HCT116 (cell line): Measurements from ENCODE around the gene IRGC. TPM values are rescaled to one million over a fixed set of nuclear protein-coding genes. Genes with fewer than 3 reads are reported as not detected.

ENCODE experiments used
- ATAC-seq: fragments of 200-7000 bp; cut with Tn5 transposase; 2 replicates; pipeline ENCODE4 v1.9.1; 2020; ENCODE audit warnings: mild to moderate bottlenecking, moderate library complexity
- BruUV-seq: library from RNA; stranded (reverse); fragments of 400-500 nt; replicated peaks from 2 replicates; lab custom pipeline; 2021; lab: Mats Ljungman, UMichigan
- CTCF ChIA-PET: fragments of 300-600 bp; sonication (Branson Sonifier 250); formaldehyde crosslinking; loops from one replicate; lab custom pipeline; 2021; ENCODE audit warnings: antibody characterized with exemption; lab: Charles Lee
- POLR2A ChIA-PET: fragments of 300-600, 350-600 bp; sonication (Branson Sonifier 250); formaldehyde crosslinking; loops from one replicate; lab custom pipeline; 2021; ENCODE audit warnings: antibody characterized with exemption; lab: Charles Lee
- RAD21 ChIA-PET, 2 experiments: fragments of 300-600 bp; sonication (Branson Sonifier 250); formaldehyde crosslinking; loops; one replicate each; lab custom pipeline; 2023; ENCODE audit warnings: low total read pairs in 2 of 2; ENCODE audit not compliant: uncharacterized antibody in 2 of 2, unreplicated experiment in 2 of 2, low non-redundant PET in 1 of 2; lab: Charles Lee
- DNase-seq: peaks from one replicate; pipeline ENCODE4 v3.0.0-alpha.2; 2010; ENCODE audit warnings: low read depth, low spot score
- H2AFZ ChIP-seq: fragments of 200-600 bp; shearing (Covaris generic), sonication (generic); 2 replicates; pipeline ENCODE4 v1.6.1; 2017; ENCODE audit warnings: low read depth, mixed run types, mixed read lengths, antibody characterized with exemption, low read length; ENCODE audit not compliant: poor library complexity, severe bottlenecking
- H3K27ac ChIP-seq: 2 replicates; pipeline ENCODE4 v1.5.1; 2012; ENCODE audit warnings: low read depth, low read length
- H3K27me3 ChIP-seq: fragments of 200-600 bp; sonication (generic); 2 replicates; pipeline ENCODE4 v1.6.1; 2016; ENCODE audit warnings: mixed run types, low read length, mixed read lengths; ENCODE audit not compliant: insufficient read depth
- H3K36me3 ChIP-seq, 2 experiments: fragments of 200-500 bp in 1 of 2; fragments of 200-600 bp in 1 of 2; sonication (Bioruptor generic) in 1 of 2; sonication (generic) in 1 of 2; 2 replicates each; pipeline versions ENCODE4 v1.5.1 to v1.6.1; 2014 to 2016; ENCODE audit warnings: low read length in 2 of 2, inconsistent platforms in 1 of 2, mixed read lengths in 1 of 2, mixed run types in 1 of 2; ENCODE audit not compliant: insufficient read depth in 2 of 2, control insufficient read depth in 1 of 2
- H3K4me1 ChIP-seq, 2 experiments: fragments of 200-600 bp in 1 of 2; sonication (generic) in 1 of 2; 2 replicates each; pipeline versions ENCODE4 v1.5.1 to v1.6.1; 2012 to 2017; ENCODE audit warnings: low read length in 2 of 2, inconsistent platforms in 1 of 2, mild to moderate bottlenecking in 1 of 2, mixed read lengths in 1 of 2, mixed run types in 1 of 2, moderate library complexity in 1 of 2; ENCODE audit not compliant: insufficient read depth in 2 of 2, control insufficient read depth in 1 of 2
- H3K4me2 ChIP-seq: fragments of 200-600 bp; sonication (generic); 2 replicates; pipeline ENCODE4 v1.6.1; 2017; ENCODE audit warnings: mixed run types, low read length, mixed read lengths
- H3K4me3 ChIP-seq, 2 experiments: fragments of 200-600 bp in 1 of 2; sonication (generic) in 1 of 2; replicated peaks in 1 of 2; 2 replicates each; pipeline ENCODE4 v1.5.1; 2011 to 2016; ENCODE audit warnings: low read length in 2 of 2, control low read depth in 1 of 2, low read depth in 1 of 2, mild to moderate bottlenecking in 1 of 2, mixed read lengths in 1 of 2, mixed run types in 1 of 2
- H3K79me2 ChIP-seq: fragments of 200-600 bp; sonication (generic); 2 replicates; pipeline ENCODE4 v1.6.1; 2017; ENCODE audit warnings: mild to moderate bottlenecking, mixed run types, low read length, moderate library complexity, mixed read lengths; ENCODE audit not compliant: insufficient read depth
- H3K9ac ChIP-seq: fragments of 200-600 bp; sonication (generic); 2 replicates; pipeline ENCODE4 v1.6.1; 2016; ENCODE audit warnings: low read length, mixed read lengths
- H3K9me2 ChIP-seq: fragments of 200-600 bp; sonication (generic), shearing (Covaris generic); 2 replicates; pipeline ENCODE4 v1.6.1; 2017; ENCODE audit warnings: mixed run types, mild to moderate bottlenecking, moderate library complexity; ENCODE audit not compliant: insufficient read depth
- H3K9me3 ChIP-seq, 2 experiments: fragments of 200-500 bp in 1 of 2; fragments of 200-600 bp in 1 of 2; sonication (Bioruptor generic) in 1 of 2; sonication (generic) in 1 of 2; 2 replicates each; pipeline ENCODE4 v1.6.1; 2014 to 2017; ENCODE audit warnings: low read length in 2 of 2, mixed read lengths in 2 of 2, inconsistent platforms in 1 of 2, low read depth in 1 of 2, mild to moderate bottlenecking in 1 of 2, mixed run types in 1 of 2, moderate library complexity in 1 of 2; ENCODE audit not compliant: control insufficient read depth in 1 of 2, insufficient read depth in 1 of 2
- H4K20me1 ChIP-seq: fragments of 200-600 bp; sonication (generic), shearing (Covaris generic); 2 replicates; pipeline ENCODE4 v1.6.1; 2017; ENCODE audit warnings: mixed run types, mild to moderate bottlenecking, moderate library complexity; ENCODE audit not compliant: insufficient read depth
- ATF3 ChIP-seq: IDR thresholded peaks from 2 replicates; pipeline ENCODE4 v1.6.1; 2012
- CBX3 ChIP-seq: IDR thresholded peaks from 2 replicates; pipeline ENCODE4 v1.6.1; 2012; ENCODE audit warnings: low read depth
- CEBPB ChIP-seq: IDR thresholded peaks from 2 replicates; pipeline ENCODE4 v1.6.1; 2012; ENCODE audit warnings: low read depth
- EGR1 ChIP-seq: IDR thresholded peaks from 2 replicates; pipeline ENCODE4 v1.6.1; 2012; ENCODE audit warnings: low read depth
- EZH2 ChIP-seq: fragments of 200-600 bp; sonication (generic); IDR thresholded peaks from 2 replicates; pipeline ENCODE4 v1.6.1; 2017; ENCODE audit warnings: antibody characterized with exemption, mixed run types
- FOSL1 ChIP-seq: IDR thresholded peaks from 2 replicates; pipeline ENCODE4 v1.6.1; 2012; ENCODE audit warnings: low read depth
- JUND ChIP-seq: IDR thresholded peaks from 2 replicates; pipeline ENCODE4 v1.6.1; 2012
- POLR2A ChIP-seq: IDR thresholded peaks from 2 replicates; pipeline ENCODE4 v1.7.0; 2011; ENCODE audit warnings: borderline replicate concordance; ENCODE audit not compliant: insufficient read depth, insufficient read length; ENCODE audit errors: extremely low read depth
- RAD21 ChIP-seq: IDR thresholded peaks from 2 replicates; pipeline ENCODE4 v1.6.1; 2012; ENCODE audit warnings: low read depth, mild to moderate bottlenecking
- REST ChIP-seq: IDR thresholded peaks from 2 replicates; pipeline ENCODE4 v1.6.1; 2012; ENCODE audit warnings: low read depth
- SIN3A ChIP-seq: IDR thresholded peaks from 2 replicates; pipeline ENCODE4 v1.6.1; 2012; ENCODE audit warnings: low read depth
- SP1 ChIP-seq: IDR thresholded peaks from 2 replicates; pipeline ENCODE4 v1.6.1; 2012; ENCODE audit warnings: low read depth
- TCF7L2 ChIP-seq: IDR thresholded peaks from 2 replicates; pipeline ENCODE4 v1.7.0; 2011; ENCODE audit warnings: borderline replicate concordance, inconsistent platforms; ENCODE audit not compliant: insufficient read depth, insufficient read length; ENCODE audit errors: extremely low read depth
- YY1 ChIP-seq: IDR thresholded peaks from 2 replicates; pipeline ENCODE4 v1.6.1; 2011; ENCODE audit warnings: low read length, low read depth, moderate library complexity, mild to moderate bottlenecking; ENCODE audit not compliant: insufficient replicate concordance; ENCODE audit errors: extremely low read depth
- ZBTB33 ChIP-seq: IDR thresholded peaks from 2 replicates; pipeline ENCODE4 v1.6.1; 2011; ENCODE audit warnings: mild to moderate bottlenecking, low read length, moderate library complexity; ENCODE audit not compliant: insufficient replicate concordance; ENCODE audit errors: extremely low read depth
- intact Hi-C: fragments of 100-400 bp; cut with micrococcal nuclease; formaldehyde crosslinking; loops from 2 replicates; pipeline ENCODE4 v1.10.0; 2022
- total RNA-seq: library from RNA; stranded (reverse); gene quantifications from one replicate; pipeline ENCODE4 v1.2.1, GENCODE V29; 2021; ENCODE audit not compliant: unreplicated experiment

The IRGC gene
- total RNA-seq, 1 experiment from 2014 or later, result not detected

GRCh38 chr19:43724896-43725295 lies 9.0 kb downstream of the IRGC start:
- no peaks in the 10 kb centered on the region for H3K9me2 ChIP-seq
- DNase-seq, result no peak
- H3K9ac ChIP-seq, result no peak overlapping the region
- RAD21 ChIA-PET, result interaction anchor here in 1 of 2 experiments (0.6 kb wide), 1 partner anchor 55 kb away, joined by 5 read pairs; no protein-coding TSS in a partner anchor
- POLR2A ChIA-PET, result interaction anchor here (6.1 kb wide), 1 partner anchor 55 kb away, joined by 53 read pairs; the partner anchor contains the start of gene PLAUR
- H3K4me2 ChIP-seq, result no peak overlapping the region
- H2AFZ ChIP-seq, result no peak overlapping the region
- H3K27ac ChIP-seq, result no peak overlapping the region
- H4K20me1 ChIP-seq, result no peaks in the 10 kb centered on the region
- H3K27me3 ChIP-seq, result no peaks in the 10 kb centered on the region
- peaks cover 7 to 12% of the 10 kb centered on the region in 2 experiments; a peak in 3 of 4 replicates for H3K36me3 ChIP-seq
- no TSS peak for BruUV-seq
- no peak for TF ChIP-seq ZBTB33
- no peak for TF ChIP-seq JUND
- TF ChIP-seq CEBPB, result no peak
- no peak for TF ChIP-seq SP1
- TF ChIP-seq RAD21, result no peak
- TF ChIP-seq ATF3, result no peak
- no peak for TF ChIP-seq YY1
- no peak for TF ChIP-seq POLR2A
- no peak for TF ChIP-seq CBX3
- TF ChIP-seq SIN3A, result no peak
- TF ChIP-seq EZH2, result no peak
- no peak for TF ChIP-seq REST
- TF ChIP-seq TCF7L2, result no peak
- no peak for TF ChIP-seq FOSL1
- no peak for TF ChIP-seq EGR1
- TF ChIP-seq, all 23 proteins: peak for 0
- no peak for ATAC-seq
- CTCF ChIA-PET, result interaction anchor here (0.7 to 4.8 kb wide), 2 partner anchors 41 to 56 kb away, joined by 3 to 38 read pairs; no protein-coding TSS in a partner anchor
- intact Hi-C loops, result loop anchor here (5.0 kb wide), 1 partner anchor 188 kb away; no protein-coding TSS in a partner anchor
- no peaks in the 10 kb centered on the region for H3K9me3 ChIP-seq
- no peaks in the 10 kb centered on the region for H3K79me2 ChIP-seq
- peaks cover 4 to 11% of the 10 kb centered on the region in 2 experiments; a peak in 3 of 4 replicates for H3K4me1 ChIP-seq
- no peak overlapping the region for H3K4me3 ChIP-seq
